Right ventricle myocardium inferior (tissue), 1 donor: ENCODE measurements around the gene EHMT2. TPM values are rescaled to one million over a fixed set of nuclear protein-coding genes. Genes with fewer than 3 reads are reported as not detected.
A peak's percentile ranks its signal among the peaks of the same experiment; 100 is the strongest.
"Not testable (repeated sequence)": the region's sequence is repeated elsewhere in the genome, so short reads cannot be mapped to it uniquely, and the experiment has no call there.

Source experiments
- ATAC-seq: fragments of 200-7000 bp; cut with Tn5 transposase; one replicate; pipeline ENCODE4 v1.9.1; 2020; ENCODE audit warnings: mild to moderate bottlenecking, moderate library complexity
- DNase-seq: peaks from one replicate; pipeline ENCODE4 v3.0.0; 2021; ENCODE audit errors: missing footprints
- intact Hi-C: fragments of 100-400 bp; cut with DNase I; formaldehyde crosslinking; loops from one replicate; pipeline ENCODE4 v1.11.0; 2022
- total RNA-seq: library from RNA; stranded (reverse); fragmentation: NEBNext Ultra II Directional; extraction: Animal tissue kit (Norgen Biotek cat#: 25700); gene quantifications from one replicate; pipeline ENCODE4 v1.2.1, GENCODE V29; 2021
- donor health status: DM: no; HTN: yes; CAD: no; lungs with severe emphysema.

EHMT2 gene
- total RNA-seq, 1 donor from 2014 or later, result 16.8 TPM

GRCh38 chr6:31879143-31879542 lies 18.4 kb downstream of the EHMT2 start:
- DNase-seq (no peak), ATAC-seq (no peak)
- intact Hi-C loops, result no loop called here

GRCh38 chr6:31878726-31879125 lies 18.8 kb downstream of the EHMT2 start, which contains the start of gene SLC44A4:
Gene SLC44A4 (minus strand): TSS chr6:31878997. CDS start chr6:31878980, 17 bp downstream.
- peak; percentile 53 for DNase-seq
- intact Hi-C loops, result no loop called here
- ATAC-seq, result no peak

GRCh38 chr6:31878222-31878621 lies 19.3 kb downstream of the EHMT2 start:
- DNase-seq (peak; percentile 6), ATAC-seq (no peak)
- intact Hi-C loops, result no loop called here

- intact Hi-C loops, result no loop called here
- peak; percentile 20 for DNase-seq
- ATAC-seq, result no peak
Observed at GRCh38 chr6:31877651-31878161, 19.8 kb downstream of the EHMT2 start.

- DNase-seq, result no peak
- intact Hi-C loops, result no loop called here
- no peak for ATAC-seq
Observed at GRCh38 chr6:31877125-31877650, 20.3 kb downstream of the EHMT2 start.

GRCh38 chr6:31876357-31876756 lies 21.1 kb downstream of the EHMT2 start:
- intact Hi-C loops, result no loop called here
- DNase-seq, result peak; percentile 43
- ATAC-seq, result no peak

- intact Hi-C loops, result no loop called here
- DNase-seq (no peak), ATAC-seq (no peak)
Observed at GRCh38 chr6:31875877-31876276, 21.6 kb downstream of the EHMT2 start.

GRCh38 chr6:31874836-31875572 lies 22.5 kb downstream of the EHMT2 start:
- no peak for ATAC-seq
- DNase-seq, result peak; percentile 45
- intact Hi-C loops, result no loop called here

GRCh38 chr6:31874084-31874670 lies 23.3 kb downstream of the EHMT2 start:
- intact Hi-C loops, result no loop called here
- ATAC-seq, result no peak
- peak; percentile 3 for DNase-seq

GRCh38 chr6:31871046-31871659 lies 26.3 kb downstream of the EHMT2 start:
- DNase-seq, result peak; percentile 1
- no peak for ATAC-seq
- intact Hi-C loops, result no loop called here

- no peak for ATAC-seq
- intact Hi-C loops, result no loop called here
Observed at GRCh38 chr6:31870385-31870921, 27.0 kb downstream of the EHMT2 start.

GRCh38 chr6:31869343-31869742 lies 28.2 kb downstream of the EHMT2 start:
- ATAC-seq, result no peak
- no peak for DNase-seq
- intact Hi-C loops, result loop anchor here (10.0 kb wide), 1 partner anchor 185 kb away; the partner anchor contains the start of gene LY6G5C

More at GRCh38 chr6:31870385-31870921, 27.0 kb downstream of the EHMT2 start:
- peak; percentile 17 for DNase-seq

GRCh38 chr6:31868658-31868971 lies 28.9 kb downstream of the EHMT2 start:
- intact Hi-C loops, result loop anchor here (10.0 kb wide), 1 partner anchor 184 kb away; the partner anchor contains the start of gene LY6G5C
- ATAC-seq, result not testable (repeated sequence)

GRCh38 chr6:31865205-31866118 lies 32.0 kb downstream of the EHMT2 start:
- ATAC-seq (no peak), DNase-seq (no peak)
- intact Hi-C loops, result loop anchor here (10.0 kb wide), 1 partner anchor 181 kb away; the partner anchor contains the start of gene LY6G5C

More at GRCh38 chr6:31868658-31868971, 28.9 kb downstream of the EHMT2 start:
- not testable (repeated sequence) for DNase-seq

- intact Hi-C loops, result loop anchor here (10.0 kb wide), 1 partner anchor 180 kb away; the partner anchor contains the start of gene LY6G5C
- ATAC-seq (no peak), DNase-seq (no peak)
Observed at GRCh38 chr6:31864818-31865204, 32.7 kb downstream of the EHMT2 start.

- intact Hi-C loops, result loop anchor here (10.0 kb wide), 1 partner anchor 179 kb away; the partner anchor contains the start of gene LY6G5C
- DNase-seq, ATAC-seq: not testable (repeated sequence)
Observed at GRCh38 chr6:31864123-31864562, 33.4 kb downstream of the EHMT2 start.

GRCh38 chr6:31862344-31863235 lies 34.9 kb downstream of the EHMT2 start, which contains the start of gene NEU1:
Gene NEU1 (minus strand): TSS chr6:31862821. CDS start chr6:31862776, 45 bp downstream.
- ATAC-seq, result peak; percentile 98
- intact Hi-C loops, result loop anchor here (10.0 kb wide), 1 partner anchor 178 kb away; the partner anchor contains the start of gene LY6G5C
- peak; percentile 100 for DNase-seq
